MCF 10A (cell line): ENCODE data around the gene PARL. TPM values are rescaled to one million over a fixed set of nuclear protein-coding genes. Genes with fewer than 3 reads are reported as not detected.

Source experiments
- BruUV-seq: library from RNA; stranded (reverse); fragments of 400-500 nt; replicated peaks from 2 replicates; lab custom pipeline; 2021; lab: Mats Ljungman, UMichigan
- CTCF ChIA-PET: fragments of 300-600 bp; sonication (Branson Sonifier 250); formaldehyde crosslinking; extraction: SDS; loops from one replicate; lab custom pipeline; 2021; ENCODE audit warnings: antibody characterized with exemption, inconsistent platforms; lab: Yijun Ruan, JAX
- POLR2A ChIA-PET: fragments of 300-600, 350-650 bp; sonication (Branson Sonifier 250); formaldehyde crosslinking; extraction: SDS; loops from one replicate; lab custom pipeline; 2020; ENCODE audit warnings: antibody characterized with exemption, inconsistent platforms; lab: Yijun Ruan, JAX
- DNase-seq: peaks from one replicate; pipeline ENCODE4 v3.0.0-alpha.2; 2018; ENCODE audit not compliant: unreplicated experiment
- H3K27ac Mint-ChIP-seq: one replicate; pipeline ENCODE4 v1.8.0; 2022; ENCODE audit warnings: mild to moderate bottlenecking, low read depth, mixed read lengths; ENCODE audit not compliant: unreplicated experiment
- H3K27me3 Mint-ChIP-seq: one replicate; pipeline ENCODE4 v1.8.0; 2022; ENCODE audit warnings: mixed read lengths; ENCODE audit not compliant: insufficient read depth, unreplicated experiment
- H3K36me3 Mint-ChIP-seq: one replicate; pipeline ENCODE4 v1.8.0; 2022; ENCODE audit warnings: mild to moderate bottlenecking, moderate library complexity, mixed read lengths; ENCODE audit not compliant: insufficient read depth, unreplicated experiment
- H3K4me1 Mint-ChIP-seq: one replicate; pipeline ENCODE4 v1.8.0; 2022; ENCODE audit warnings: mixed read lengths; ENCODE audit not compliant: insufficient read depth, unreplicated experiment
- H3K4me3 Mint-ChIP-seq: one replicate; pipeline ENCODE4 v1.8.0; 2022; ENCODE audit warnings: mild to moderate bottlenecking, moderate library complexity, mixed read lengths; ENCODE audit not compliant: unreplicated experiment
- H3K9me3 Mint-ChIP-seq: one replicate; pipeline ENCODE4 v1.8.0; 2022; ENCODE audit warnings: mixed read lengths; ENCODE audit not compliant: unreplicated experiment
- CTCF ChIP-seq: fragments of 200-600 bp; IDR thresholded peaks from one replicate; pipeline ENCODE4 v1.8.0; 2022; ENCODE audit warnings: antibody characterized with exemption, mild to moderate bottlenecking; ENCODE audit not compliant: unreplicated experiment
- intact Hi-C: fragments of 100-400 bp; cut with micrococcal nuclease; formaldehyde crosslinking; loops from 2 replicates; pipeline ENCODE4 v1.14.1; 2022
- total RNA-seq: library from RNA; stranded (reverse); gene quantifications from 2 replicates; pipeline ENCODE4 v1.2.3, GENCODE V29; 2022

Gene PARL
- total RNA-seq, 1 experiment from 2014 or later = 88.0 TPM

GRCh38 chr3:183898028-183898431, 13.3 kb upstream of the PARL start:
- no peak for DNase-seq
- Mint-ChIP-seq H3K36me3 (no peaks in the 10 kb centered on the region), H3K27ac (no peak overlapping the region), H3K9me3 (no peaks in the 10 kb centered on the region), H3K4me3 (no peak overlapping the region), H3K4me1 (no peaks in the 10 kb centered on the region), H3K27me3 (no peaks in the 10 kb centered on the region)
- ChIA-PET CTCF (interaction anchor here (0.7 to 5.9 kb wide), 7 partner anchors 13 to 470 kb away, joined by 3 to 41 read pairs (median 5); partner anchors contain the start of genes EEF1AKMT4 and PARL), POLR2A (interaction anchor here (0.6 to 3.1 kb wide), 4 partner anchors 118 to 237 kb away, joined by 3 to 18 read pairs (median 4); partner anchors contain the start of genes ABCC5 and EIF2B5)
- intact Hi-C loops = loop anchor here (5.0 kb wide), 1 partner anchor 644 kb away; no protein-coding TSS in a partner anchor
- no TSS peak for BruUV-seq
- no peak for TF ChIP-seq CTCF

GRCh38 chr3:183897606-183898005, 12.9 kb upstream of the PARL start:
- Mint-ChIP-seq H3K4me3 (no peak overlapping the region), H3K36me3 (no peaks in the 10 kb centered on the region), H3K9me3 (no peaks in the 10 kb centered on the region), H3K4me1 (no peaks in the 10 kb centered on the region), H3K27ac (no peak overlapping the region), H3K27me3 (no peaks in the 10 kb centered on the region)
- BruUV-seq = no TSS peak
- DNase-seq = no peak
- ChIA-PET POLR2A (interaction anchor here (0.6 to 3.1 kb wide), 3 partner anchors 118 to 317 kb away, joined by 3 to 18 read pairs (median 4); partner anchors contain the start of gene EIF2B5), CTCF (interaction anchor here (0.6 to 5.9 kb wide), 10 partner anchors 13 to 352 kb away, joined by 3 to 41 read pairs (median 4); partner anchors contain the start of genes EEF1AKMT4 and PARL)
- intact Hi-C loops = loop anchor here (2.0 to 5.0 kb wide), 2 partner anchors 219 to 645 kb away; no protein-coding TSS in a partner anchor
- TF ChIP-seq CTCF = no peak

GRCh38 chr3:183896610-183897009, 11.9 kb upstream of the PARL start:
- intact Hi-C loops = loop anchor here (2.0 to 5.0 kb wide), 2 partner anchors 220 to 646 kb away; no protein-coding TSS in a partner anchor

More at GRCh38 chr3:183896610-183897009, 11.9 kb upstream of the PARL start:
- TF ChIP-seq CTCF = no peak
- no peak for DNase-seq
- ChIA-PET CTCF (interaction anchor here (0.7 to 5.9 kb wide), 17 partner anchors 8 to 406 kb away, joined by 3 to 41 read pairs (median 7); partner anchors contain the start of genes ABCC5, EEF1AKMT4 and PARL), POLR2A (interaction anchor here (1.0 to 3.1 kb wide), 4 partner anchors 119 to 289 kb away, joined by 4 to 18 read pairs (median 6); partner anchors contain the start of genes ABCF3 and EIF2B5)
- Mint-ChIP-seq H3K4me1 (no peaks in the 10 kb centered on the region), H3K27ac (no peak overlapping the region), H3K36me3 (no peaks in the 10 kb centered on the region), H3K9me3 (no peaks in the 10 kb centered on the region), H3K4me3 (no peak overlapping the region), H3K27me3 (no peaks in the 10 kb centered on the region)
- no TSS peak for BruUV-seq
